Occipital lobe (tissue), 1 donor: ENCODE measurements around the gene WTIP. TPM values are rescaled to one million over a fixed set of nuclear protein-coding genes. Genes with fewer than 3 reads are reported as not detected.

Experiments used
- total RNA-seq: library from RNA; depleted of rRNA; stranded (reverse); fragments of >200 nt; gene quantifications from one replicate; pipeline ENCODE4 v1.2.3, GENCODE V29; 2014

Gene WTIP
- total RNA-seq, 1 donor from 2014 or later: 10.9 TPM

Other genes with a start within 250 kb of the WTIP start
- 20.7 TPM for gene GARRE1, start 227.2 kb upstream of the WTIP start, total RNA-seq
- gene GPI, start 116.6 kb upstream of the WTIP start, total RNA-seq: 103 TPM
- 21.7 TPM for gene PDCD2L, start 77.4 kb upstream of the WTIP start, total RNA-seq
- 200 TPM for gene UBA2, start 53.4 kb upstream of the WTIP start, total RNA-seq
- 0.16 TPM for gene SCGB2B2, start 195.4 kb downstream of the WTIP start, total RNA-seq
- 74.1 TPM for gene ZNF302, start 195.9 kb downstream of the WTIP start, total RNA-seq